Right lobe of liver (tissue), 4 donors: Measurements from ENCODE around the gene NSUN4.

ENCODE experiments used
- CTCF ChIP-seq, 4 donors: fragments of 200-600 bp in 3 of 4; fragments of 450-650 bp in 1 of 4; IDR thresholded peaks; one replicate each; pipeline versions ENCODE4 v1.5.1 to v1.8.0; 2016 to 2022; ENCODE audit warnings: antibody characterized with exemption in 4 of 4, mild to moderate bottlenecking in 2 of 4
- POLR2A ChIP-seq: fragments of 450-650 bp; IDR thresholded peaks from one replicate; pipeline ENCODE4 v1.6.1; 2017; ENCODE audit warnings: antibody characterized with exemption, mild to moderate bottlenecking
- donor health status: DM: no; HTN: no; CAD: no.
- donor health status: DM: no; HTN: no; CAD: no.
- donor health status: DM: no; HTN: yes; CAD: no.

- TF ChIP-seq CTCF (IDR thresholded peaks at IDR 0.05), result no peak
- no peak for TF ChIP-seq POLR2A
Measured at GRCh38 chr1:46335081-46335480, 5.5 kb upstream of the NSUN4 start.
